CD4-positive, alpha-beta T cell treated with Interleukin-2 at 100 ng/mL for 4 hours (primary cell): ENCODE results near the gene CYB5R4.

ENCODE experiments used
- DNase-seq: peaks from one replicate; pipeline ENCODE4 v3.0.0-alpha.2; 2020; ENCODE audit warnings: low spot score

Gene CYB5R4

GRCh38 chr6:83978997-83979396 lies 119.5 kb downstream of the CYB5R4 start:
- DNase-seq, result no peak

- no peak for DNase-seq
Observed at GRCh38 chr6:83984411-83984810, 124.9 kb downstream of the CYB5R4 start.

GRCh38 chr6:83985308-83985713 lies 125.8 kb downstream of the CYB5R4 start:
- no peak for DNase-seq

- no peak for DNase-seq
Observed at GRCh38 chr6:83985715-83986114, 126.2 kb downstream of the CYB5R4 start.

GRCh38 chr6:83998021-83998584 lies 138.6 kb downstream of the CYB5R4 start:
- no peak for DNase-seq

- no peak for DNase-seq
Observed at GRCh38 chr6:84001119-84001518, 141.6 kb downstream of the CYB5R4 start.

- DNase-seq, result no peak
Observed at GRCh38 chr6:84002226-84002625, 142.7 kb downstream of the CYB5R4 start.

GRCh38 chr6:84003131-84003530 lies 143.6 kb downstream of the CYB5R4 start:
- DNase-seq, result no peak

GRCh38 chr6:84003654-84004053 lies 144.2 kb downstream of the CYB5R4 start:
- DNase-seq, result no peak

- no peak for DNase-seq
Observed at GRCh38 chr6:84007871-84008270, 148.4 kb downstream of the CYB5R4 start.

- no peak for DNase-seq
Observed at GRCh38 chr6:84013354-84013753, 153.9 kb downstream of the CYB5R4 start.

GRCh38 chr6:84013931-84014330 lies 154.4 kb downstream of the CYB5R4 start:
- no peak for DNase-seq

GRCh38 chr6:84016029-84016428 lies 156.5 kb downstream of the CYB5R4 start:
- DNase-seq, result no peak
